Uterus (tissue), 2 donors: Measurements from ENCODE around the gene PHF19.

ENCODE experiments used
- POLR2A ChIP-seq, 2 donors: fragments of 450-650 bp; IDR thresholded peaks; one replicate each; pipeline ENCODE4 v1.6.1; 2016; ENCODE audit warnings: antibody characterized with exemption in 2 of 2, mild to moderate bottlenecking in 1 of 2, moderate library complexity in 1 of 2
- TF ChIP-seq, protein P1 (sequence below), 4 experiments: fragments of 200-600 bp in 2 of 4; fragments of 450-650 bp in 2 of 4; sonication (generic) in 2 of 4; IDR thresholded peaks; one replicate each; pipeline ENCODE4 v1.5.1; 2016 to 2019; ENCODE audit warnings: antibody characterized with exemption in 4 of 4, mild to moderate bottlenecking in 2 of 4, moderate library complexity in 1 of 4

DNA sequence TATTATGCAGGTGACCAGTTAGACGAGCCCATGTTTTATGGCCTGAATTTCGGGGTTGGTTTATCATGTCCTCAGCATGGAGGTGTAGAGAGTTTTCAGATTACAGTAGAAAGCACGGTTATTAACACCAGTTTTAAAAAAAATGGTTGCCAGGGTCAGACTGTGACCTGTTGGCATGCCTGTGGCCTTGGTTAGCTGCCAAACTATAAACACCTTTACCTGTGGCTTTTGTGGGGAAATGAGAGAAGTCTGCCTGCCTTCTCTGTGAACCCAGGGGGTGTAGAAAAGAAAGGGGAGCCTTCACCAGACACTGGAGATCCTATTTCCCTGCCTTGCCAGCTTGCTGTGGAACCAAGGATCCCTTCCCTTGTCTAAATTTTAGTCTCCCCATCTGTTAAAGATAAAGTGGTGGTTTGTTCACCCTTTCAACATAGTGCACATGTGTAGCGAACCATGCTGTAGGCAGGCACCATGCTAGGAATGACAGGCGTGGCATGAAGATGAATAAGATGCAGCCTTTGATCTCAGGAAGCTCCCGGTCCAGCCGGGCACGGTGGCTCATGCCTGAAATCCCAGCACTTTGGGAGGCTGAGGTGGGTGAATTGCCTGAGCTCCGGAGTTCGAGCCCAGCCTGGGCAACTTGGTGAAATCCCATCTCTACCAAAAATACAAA is 6.1 kb upstream of the PHF19 start:
- TF ChIP-seq, protein P1, sequence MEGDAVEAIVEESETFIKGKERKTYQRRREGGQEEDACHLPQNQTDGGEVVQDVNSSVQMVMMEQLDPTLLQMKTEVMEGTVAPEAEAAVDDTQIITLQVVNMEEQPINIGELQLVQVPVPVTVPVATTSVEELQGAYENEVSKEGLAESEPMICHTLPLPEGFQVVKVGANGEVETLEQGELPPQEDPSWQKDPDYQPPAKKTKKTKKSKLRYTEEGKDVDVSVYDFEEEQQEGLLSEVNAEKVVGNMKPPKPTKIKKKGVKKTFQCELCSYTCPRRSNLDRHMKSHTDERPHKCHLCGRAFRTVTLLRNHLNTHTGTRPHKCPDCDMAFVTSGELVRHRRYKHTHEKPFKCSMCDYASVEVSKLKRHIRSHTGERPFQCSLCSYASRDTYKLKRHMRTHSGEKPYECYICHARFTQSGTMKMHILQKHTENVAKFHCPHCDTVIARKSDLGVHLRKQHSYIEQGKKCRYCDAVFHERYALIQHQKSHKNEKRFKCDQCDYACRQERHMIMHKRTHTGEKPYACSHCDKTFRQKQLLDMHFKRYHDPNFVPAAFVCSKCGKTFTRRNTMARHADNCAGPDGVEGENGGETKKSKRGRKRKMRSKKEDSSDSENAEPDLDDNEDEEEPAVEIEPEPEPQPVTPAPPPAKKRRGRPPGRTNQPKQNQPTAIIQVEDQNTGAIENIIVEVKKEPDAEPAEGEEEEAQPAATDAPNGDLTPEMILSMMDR (IDR thresholded peaks at IDR 0.05): no peak
- TF ChIP-seq POLR2A (IDR thresholded peaks at IDR 0.05): no peak
